HepG2 (cell line): ENCODE data around the gene TRIM4. TPM values are rescaled to one million over a fixed set of nuclear protein-coding genes. Genes with fewer than 3 reads are reported as not detected.
A peak's percentile ranks its signal among the peaks of the same experiment; 100 is the strongest.

Source experiments
- ATAC-seq: fragments of 200-7000 bp; cut with Tn5 transposase; 3 replicates; pipeline ENCODE4 v1.9.1; 2020; ENCODE audit warnings: mild to moderate bottlenecking, moderate library complexity
- BruUV-seq: library from RNA; stranded (reverse); fragments of 400-500 nt; replicated peaks from 2 replicates; lab custom pipeline; 2021; lab: Mats Ljungman, UMichigan
- CTCF ChIA-PET: fragments of 300-600 bp; formaldehyde crosslinking; extraction: SDS; loops from one replicate; lab custom pipeline; 2021; ENCODE audit warnings: low total read pairs, inconsistent platforms, low intra/inter-chr PET ratio; lab: Yijun Ruan, JAX
- POLR2A ChIA-PET: fragments of 350-600 bp; sonication (Branson Sonifier 250); formaldehyde crosslinking; loops from one replicate; lab custom pipeline; 2020; ENCODE audit warnings: antibody characterized with exemption, inconsistent platforms; lab: Yijun Ruan, JAX
- DNase-seq: peaks from one replicate; pipeline ENCODE4 v3.0.0-alpha.2; 2015; ENCODE audit warnings: low spot score
- FAIRE-seq: peaks from 3 replicates; lab custom pipeline; 2011; peaks lifted over from hg19 to GRCh38; lab: Jason Lieb, UNC
- H2AFZ ChIP-seq: one replicate; pipeline ENCODE4 v1.6.1; 2011; ENCODE audit warnings: low read length, inconsistent platforms
- H3K27ac ChIP-seq: fragments of 300-600 bp; 3 replicates; pipeline ENCODE4 v1.8.0; 2011; ENCODE audit warnings: mixed run types, mild to moderate bottlenecking, mixed read lengths, low read length, inconsistent platforms; ENCODE audit not compliant: insufficient read depth; ENCODE audit errors: extremely low read length
- H3K27me3 ChIP-seq, 2 experiments: fragments of 200-600 bp in 1 of 2; 2 replicates in 1 of 2; 3 replicates in 1 of 2; pipeline versions ENCODE4 v1.6.0 to v1.8.0; 2011; ENCODE audit warnings: low read length in 2 of 2, mild to moderate bottlenecking in 2 of 2, moderate library complexity in 2 of 2, inconsistent platforms in 1 of 2; ENCODE audit not compliant: insufficient read depth in 2 of 2, control insufficient read depth in 1 of 2
- H3K36me3 ChIP-seq, 2 experiments: fragments of 200-600 bp in 1 of 2; replicated peaks in 1 of 2; 2 replicates in 1 of 2; 3 replicates in 1 of 2; pipeline versions ENCODE4 v1.5.1 to v1.8.0; 2011; ENCODE audit warnings: low read length in 2 of 2, inconsistent platforms in 1 of 2; ENCODE audit not compliant: insufficient read depth in 2 of 2, control insufficient read depth in 1 of 2
- H3K4me1 ChIP-seq: 2 replicates; pipeline ENCODE4 v1.5.1; 2012; ENCODE audit warnings: low read length, inconsistent platforms; ENCODE audit not compliant: insufficient read depth
- H3K4me2 ChIP-seq: 2 replicates; pipeline ENCODE4 v1.6.0; 2011; ENCODE audit warnings: low read depth, low read length, inconsistent platforms
- H3K4me3 ChIP-seq, 3 experiments: fragments of 200-600 bp in 1 of 3; sonication (generic), shearing (Covaris generic) in 1 of 3; replicated peaks in 1 of 3; 2 replicates each; pipeline ENCODE4 v1.5.1; 2011 to 2016; ENCODE audit warnings: low read length in 3 of 3, inconsistent platforms in 2 of 3, low read depth in 2 of 3, mild to moderate bottlenecking in 2 of 3, control low read depth in 1 of 3, mixed read lengths in 1 of 3; ENCODE audit not compliant: insufficient read depth in 1 of 3
- H3K79me2 ChIP-seq: one replicate; pipeline ENCODE4 v1.6.1; 2011; ENCODE audit warnings: low read length, inconsistent platforms; ENCODE audit not compliant: insufficient read depth
- H3K9ac ChIP-seq: 2 replicates; pipeline ENCODE4 v1.6.0; 2011; ENCODE audit warnings: mild to moderate bottlenecking, low read depth, low read length, inconsistent platforms; ENCODE audit not compliant: insufficient read depth
- H3K9me3 ChIP-seq: 2 replicates; pipeline ENCODE4 v1.5.1; 2012; ENCODE audit warnings: mild to moderate bottlenecking, low read length
- H4K20me1 ChIP-seq: 2 replicates; pipeline ENCODE4 v1.6.0; 2011; ENCODE audit warnings: inconsistent platforms, mild to moderate bottlenecking, low read length, moderate library complexity; ENCODE audit not compliant: insufficient read depth
- AKAP8 ChIP-seq: sonication (generic); formaldehyde crosslinking; IDR thresholded peaks from 2 replicates; pipeline ENCODE4 v1.5.1; 2020; ENCODE audit warnings: mild to moderate bottlenecking, missing genetic modification reagents
- BCLAF1 ChIP-seq: fragments of 450-650 bp; IDR thresholded peaks from 2 replicates; pipeline ENCODE4 v1.6.1; 2017; ENCODE audit warnings: mild to moderate bottlenecking
- CCDC6 ChIP-seq: sonication (generic); formaldehyde crosslinking; IDR thresholded peaks from 2 replicates; pipeline ENCODE4 v1.8.1; 2022; ENCODE audit warnings: mild to moderate bottlenecking, missing genetic modification reagents, moderate library complexity
- NKX3-1 ChIP-seq: sonication (generic); formaldehyde crosslinking; IDR thresholded peaks from 2 replicates; pipeline ENCODE4 v1.5.0; 2020; ENCODE audit warnings: missing genetic modification reagents
- NPAS2 ChIP-seq: sonication (generic); formaldehyde crosslinking; IDR thresholded peaks from 2 replicates; pipeline ENCODE4 v1.8.0; 2022; ENCODE audit warnings: mild to moderate bottlenecking, missing genetic modification reagents, borderline replicate concordance
- SNAI1 ChIP-seq: sonication (generic); formaldehyde crosslinking; IDR thresholded peaks from 2 replicates; pipeline ENCODE4 v1.5.0; 2020; ENCODE audit warnings: mild to moderate bottlenecking, missing genetic modification reagents, borderline replicate concordance
- SNAPC2 ChIP-seq: sonication (generic); formaldehyde crosslinking; IDR thresholded peaks from 2 replicates; pipeline ENCODE4 v1.8.1; 2022; ENCODE audit warnings: mild to moderate bottlenecking, missing genetic modification reagents
- TCF12 ChIP-seq, 2 experiments: fragments of 450-650 bp in 1 of 2; sonication (generic) in 1 of 2; formaldehyde crosslinking in 1 of 2; IDR thresholded peaks; 2 replicates each; pipeline versions ENCODE4 v1.6.1 to v1.8.0; 2017 to 2022; ENCODE audit warnings: antibody characterized with exemption in 1 of 2, mild to moderate bottlenecking in 1 of 2, missing genetic modification reagents in 1 of 2, moderate library complexity in 1 of 2
- ZNF260 ChIP-seq: sonication (generic); formaldehyde crosslinking; IDR thresholded peaks from 2 replicates; pipeline ENCODE4 v1.4.0; 2020; ENCODE audit warnings: missing genetic modification reagents, low read depth, mild to moderate bottlenecking, borderline replicate concordance
- ZNF468 ChIP-seq: sonication (generic); formaldehyde crosslinking; IDR thresholded peaks from 2 replicates; pipeline ENCODE4 v1.8.0; 2022; ENCODE audit warnings: mild to moderate bottlenecking, moderate library complexity, missing genetic modification reagents
- ZNF782 ChIP-seq: sonication (generic); formaldehyde crosslinking; IDR thresholded peaks from 2 replicates; pipeline ENCODE4 v1.4.0; 2020; ENCODE audit warnings: missing genetic modification reagents, mild to moderate bottlenecking, borderline replicate concordance
- WGBS: methylation state at CpG from one replicate; pipeline ENCODE4 v1.1.6; 2017; ENCODE audit warnings: low lambda C conversion rate; 5-methylcytosine and 5-hydroxymethylcytosine counted together
- in situ Hi-C: cut with HindIII; loops from 2 replicates; pipeline ENCODE4 v1.10.0; 2017; ENCODE audit warnings: low pct_unique_long_range_greater_than_20kb; ENCODE audit not compliant: extremely low pct_ligation_motif_present
- intact Hi-C: fragments of 100-400 bp; cut with micrococcal nuclease; formaldehyde crosslinking; loops from one replicate; pipeline ENCODE4 v1.10.0; 2022; ENCODE audit not compliant: unreplicated experiment
- polyA plus RNA-seq, 8 experiments: library from polyadenylated mRNA; depleted of rRNA in 3 of 8; stranded (reverse) in 7 of 8; unstranded in 1 of 8; fragments of >200 nt; fragmentation: Illumina TruSeq in 4 of 8; extraction: Trizol in 4 of 8; gene quantifications; 2 replicates each; pipeline versions ENCODE4 v1.2.1 to v1.2.3, GENCODE V29; 2011 to 2016; ENCODE audit warnings: low read depth in 4 of 8, missing spikeins in 1 of 8, mixed read lengths in 1 of 8; ENCODE audit not compliant: insufficient read depth in 1 of 8
- total RNA-seq, 5 experiments: library from RNA; depleted of rRNA; stranded (reverse); fragments of >200 nt; fragmentation: Illumina TruSeq; extraction: Trizol; gene quantifications; 2 replicates each; pipeline ENCODE4 v1.2.3, GENCODE V29; 2016; ENCODE audit warnings: low read depth in 1 of 5

The TRIM4 gene
- total and polyA plus RNA-seq, 2 of the 13 experiments (the other 11 are each of a cell fraction or from before 2014, with no cell fraction given): 17.6 to 21.7 TPM

- BruUV-seq: no TSS peak
- WGBS: 72% methylated on average over 2 of the region's 2 CpGs
- POLR2A ChIA-PET: interaction anchor here (1.3 to 3.1 kb wide), 2 partner anchors 9 to 48 kb away, joined by 3 to 50 read pairs; partner anchors contain the start of genes AZGP1 and TRIM4
- TF ChIP-seq SNAI1 (CRISPR knock-in tag): no peak
- no peak for TF ChIP-seq BCLAF1
- TF ChIP-seq ZNF468 (CRISPR knock-in tag): no peak
- TF ChIP-seq AKAP8 (CRISPR knock-in tag): no peak
- no peak for TF ChIP-seq SNAPC2 (CRISPR knock-in tag)
- no peak for TF ChIP-seq ZNF782
- no peak for TF ChIP-seq NKX3-1 (CRISPR knock-in tag)
- TF ChIP-seq NPAS2 (CRISPR knock-in tag): no peak
- TF ChIP-seq ZNF260 (CRISPR knock-in tag): no peak
- TF ChIP-seq CCDC6 (CRISPR knock-in tag): no peak
- TF ChIP-seq TCF12 (IDR thresholded peaks at IDR 0.05): no peak
- TF ChIP-seq TCF12 (CRISPR knock-in tag; IDR thresholded peaks at IDR 0.05): no peak
- intact Hi-C loops: no loop called here
- H4K20me1 ChIP-seq: no peaks in the 10 kb centered on the region
- CTCF ChIA-PET: interaction anchor here (1.7 kb wide), 1 partner anchor 15 kb away, joined by 4 read pairs; no protein-coding TSS in a partner anchor
- no peaks in the 10 kb centered on the region for H3K36me3 ChIP-seq
- no peak overlapping the region for H3K4me3 ChIP-seq
- H3K27me3 ChIP-seq: no peaks in the 10 kb centered on the region
- no peaks in the 10 kb centered on the region for H3K9me3 ChIP-seq
- DNase-seq: no peak
- no peak for ATAC-seq
- H3K9ac ChIP-seq: no peak overlapping the region
- no peak overlapping the region for H3K4me2 ChIP-seq
- peak overlapping the region; percentile 12 for H2AFZ ChIP-seq
- H3K27ac ChIP-seq: no peak overlapping the region
- in situ Hi-C loops: no loop called here
- H3K79me2 ChIP-seq: no peaks in the 10 kb centered on the region
- H3K4me1 ChIP-seq: peaks cover 43% of the 10 kb centered on the region
- FAIRE-seq: no peak
Measured at GRCh38 chr7:99928188-99928587, 8.9 kb upstream of the TRIM4 start.
